GM12891 (cell line): ENCODE results near the gene CCDC154.
A peak's percentile ranks its signal among the peaks of the same experiment; 100 is the strongest.

Experiments used
- PAX5 ChIP-seq: IDR thresholded peaks from 2 replicates; pipeline ENCODE4 v1.6.1; 2011; ENCODE audit warnings: low read length, moderate library complexity, mild to moderate bottlenecking; ENCODE audit not compliant: insufficient read depth, severe bottlenecking
- POLR2A ChIP-seq: IDR thresholded peaks from 2 replicates; pipeline ENCODE4 v1.6.1; 2011; ENCODE audit warnings: low read depth, low read length, control low read depth
- POLR2AphosphoS5 ChIP-seq: IDR thresholded peaks from 2 replicates; pipeline ENCODE4 v1.6.1; 2011; ENCODE audit warnings: low read depth, low read length, control low read depth
- TAF1 ChIP-seq: IDR thresholded peaks from 2 replicates; pipeline ENCODE4 v1.6.1; 2011; ENCODE audit warnings: low read depth, low read length, control low read depth

GRCh38 chr16:1470481-1471251, 26.3 kb upstream of the CCDC154 start:
- TF ChIP-seq POLR2AphosphoS5 (no peak), POLR2A (no peak), TAF1 (0 out of 2 replicates have a peak, but pooled peaks have one; percentile 25), PAX5 (no peak)
